H1 (cell line): ENCODE measurements around the gene PLXNA4. TPM values are rescaled to one million over a fixed set of nuclear protein-coding genes. Genes with fewer than 3 reads are reported as not detected.

Experiments used
- CTCF ChIA-PET: fragments of 300-600 bp; sonication (Branson Sonifier 250); formaldehyde crosslinking; loops from one replicate; lab custom pipeline; 2021; ENCODE audit not compliant: partially characterized antibody; lab: Charles Lee
- POLR2A ChIA-PET: fragments of 300-600 bp; sonication (Branson Sonifier 250); formaldehyde crosslinking; loops from one replicate; lab custom pipeline; 2021; ENCODE audit warnings: inconsistent platforms; ENCODE audit not compliant: partially characterized antibody; lab: Charles Lee
- DNase-seq, 2 experiments: peaks; one replicate each; pipeline versions ENCODE4 v3.0.0 to v3.0.0-alpha.2; 2010 to 2022; ENCODE audit warnings: low spot score in 2 of 2, low read depth in 1 of 2, mixed read lengths in 1 of 2
- FAIRE-seq: peaks from 2 replicates; lab custom pipeline; 2011; peaks lifted over from hg19 to GRCh38; lab: Jason Lieb, UNC
- H2AFZ ChIP-seq: 2 replicates; pipeline ENCODE4 v1.8.1; 2012; ENCODE audit warnings: low read length, inconsistent platforms
- H2AK5ac ChIP-seq: 2 replicates; pipeline ENCODE4 v1.6.1; 2013; ENCODE audit warnings: low read depth, low read length
- H2BK120ac ChIP-seq: replicated peaks from 2 replicates; pipeline ENCODE3; 2013; ENCODE audit warnings: low read depth, low read length, inconsistent platforms
- H2BK12ac ChIP-seq: 2 replicates; pipeline ENCODE4 v1.6.1; 2013; ENCODE audit warnings: low read depth, low read length
- H2BK15ac ChIP-seq: 2 replicates; pipeline ENCODE4 v1.6.1; 2013; ENCODE audit warnings: low read length
- H2BK20ac ChIP-seq: 2 replicates; pipeline ENCODE4 v1.6.1; 2013; ENCODE audit warnings: low read length
- H2BK5ac ChIP-seq: 2 replicates; pipeline ENCODE4 v1.6.1; 2013; ENCODE audit warnings: low read depth, low read length
- H3K14ac ChIP-seq: 2 replicates; pipeline ENCODE4 v1.6.1; 2013; ENCODE audit warnings: inconsistent platforms; ENCODE audit not compliant: insufficient read length
- H3K18ac ChIP-seq: 2 replicates; pipeline ENCODE4 v1.6.1; 2013; ENCODE audit warnings: low read length; ENCODE audit errors: extremely low read depth
- H3K23ac ChIP-seq: 2 replicates; pipeline ENCODE4 v1.6.1; 2013; ENCODE audit warnings: inconsistent platforms; ENCODE audit not compliant: insufficient read length
- H3K23me2 ChIP-seq: 2 replicates; pipeline ENCODE4 v1.6.1; 2013; ENCODE audit warnings: low read depth, low read length
- H3K27ac ChIP-seq: 2 replicates; pipeline ENCODE4 v1.6.1; 2011; ENCODE audit warnings: low read depth, low read length, inconsistent platforms
- H3K27me3 ChIP-seq, 4 experiments: replicated peaks in 1 of 4; 1 replicate in 1 of 4; 2 replicates in 3 of 4; pipeline versions ENCODE4 v1.6.1 to v1.8.1; 2011 to 2013; ENCODE audit warnings: low read length in 3 of 4, mild to moderate bottlenecking in 3 of 4, inconsistent platforms in 2 of 4, mixed read lengths in 2 of 4, moderate library complexity in 1 of 4; ENCODE audit not compliant: control insufficient read depth in 3 of 4, insufficient read depth in 3 of 4; ENCODE audit errors: extremely low read depth in 1 of 4
- H3K36me3 ChIP-seq, 4 experiments: 2 replicates each; pipeline versions ENCODE4 v1.6.1 to v1.8.1; 2011 to 2013; ENCODE audit warnings: mild to moderate bottlenecking in 4 of 4, low read length in 3 of 4, moderate library complexity in 2 of 4, control low read depth in 1 of 4, inconsistent platforms in 1 of 4; ENCODE audit not compliant: insufficient read depth in 4 of 4, control insufficient read depth in 2 of 4
- H3K4ac ChIP-seq: replicated peaks from 2 replicates; pipeline ENCODE3; 2013; ENCODE audit warnings: low read length, low read depth, mixed read lengths, inconsistent platforms; ENCODE audit not compliant: insufficient read length
- H3K4me1 ChIP-seq, 4 experiments: replicated peaks in 1 of 4; 1 replicate in 1 of 4; 2 replicates in 3 of 4; pipeline versions ENCODE4 v1.6.1 to v1.8.1; 2011 to 2013; ENCODE audit warnings: low read length in 3 of 4, inconsistent platforms in 2 of 4, mixed read lengths in 1 of 4; ENCODE audit not compliant: insufficient read depth in 4 of 4, control insufficient read depth in 3 of 4
- H3K4me2 ChIP-seq, 2 experiments: 2 replicates each; pipeline versions ENCODE4 v1.6.1 to v1.8.1; 2011 to 2013; ENCODE audit warnings: low read depth in 2 of 2, low read length in 2 of 2, control low read depth in 1 of 2, inconsistent platforms in 1 of 2, mild to moderate bottlenecking in 1 of 2; ENCODE audit not compliant: insufficient read depth in 1 of 2
- H3K4me3 ChIP-seq, 4 experiments: fragments of 200-600, 300-600 bp in 1 of 4; sonication (generic), shearing (Covaris generic), sonication (Bioruptor Twin) in 1 of 4; 2 replicates each; pipeline versions ENCODE4 v1.5.1 to v1.8.1; 2011 to 2016; ENCODE audit warnings: low read length in 4 of 4, low read depth in 3 of 4, control low read depth in 2 of 4, inconsistent platforms in 2 of 4, mild to moderate bottlenecking in 2 of 4, mixed read lengths in 1 of 4, moderate library complexity in 1 of 4; ENCODE audit not compliant: insufficient read depth in 2 of 4; ENCODE audit errors: extremely low read depth in 1 of 4
- H3K56ac ChIP-seq: replicated peaks from 2 replicates; pipeline ENCODE3; 2013; ENCODE audit warnings: low read depth, mild to moderate bottlenecking, mixed read lengths, low read length, inconsistent platforms; ENCODE audit not compliant: insufficient read length
- H3K79me1 ChIP-seq: 2 replicates; pipeline ENCODE4 v1.6.1; 2013; ENCODE audit warnings: low read depth, low read length, control low read depth
- H3K79me2 ChIP-seq, 2 experiments: 2 replicates each; pipeline versions ENCODE4 v1.6.1 to v1.8.1; 2012 to 2013; ENCODE audit warnings: low read length in 2 of 2, mild to moderate bottlenecking in 2 of 2, inconsistent platforms in 1 of 2; ENCODE audit not compliant: insufficient read depth in 2 of 2, control insufficient read depth in 1 of 2
- H3K9ac ChIP-seq, 4 experiments: replicated peaks in 1 of 4; 1 replicate in 1 of 4; 2 replicates in 3 of 4; pipeline versions ENCODE4 v1.6.1 to v1.8.1; 2011 to 2013; ENCODE audit warnings: low read depth in 3 of 4, low read length in 3 of 4, control low read depth in 2 of 4, mild to moderate bottlenecking in 2 of 4, moderate library complexity in 2 of 4, inconsistent platforms in 1 of 4; ENCODE audit errors: extremely low read depth in 1 of 4
- H3K9me3 ChIP-seq, 2 experiments: 2 replicates each; pipeline versions ENCODE4 v1.6.1 to v1.8.1; 2012 to 2013; ENCODE audit warnings: mild to moderate bottlenecking in 2 of 2, moderate library complexity in 2 of 2, control low read depth in 1 of 2, inconsistent platforms in 1 of 2, low read depth in 1 of 2, low read length in 1 of 2, mixed read lengths in 1 of 2; ENCODE audit not compliant: insufficient read depth in 2 of 2
- H4K20me1 ChIP-seq, 2 experiments: replicated peaks in 1 of 2; 2 replicates each; pipeline versions ENCODE3 to v1.8.1; 2011 to 2013; ENCODE audit warnings: inconsistent platforms in 2 of 2, low read length in 2 of 2, mild to moderate bottlenecking in 1 of 2; ENCODE audit not compliant: insufficient read depth in 2 of 2, control insufficient read depth in 1 of 2
- H4K5ac ChIP-seq: 2 replicates; pipeline ENCODE4 v1.6.1; 2013; ENCODE audit warnings: low read length, low read depth, mixed read lengths, inconsistent platforms; ENCODE audit not compliant: insufficient read length
- H4K8ac ChIP-seq: 2 replicates; pipeline ENCODE4 v1.8.0; 2013; ENCODE audit warnings: mild to moderate bottlenecking, moderate library complexity, low read length, inconsistent platforms; ENCODE audit not compliant: insufficient read depth; ENCODE audit errors: extremely low read depth
- H4K91ac ChIP-seq: replicated peaks from 2 replicates; pipeline ENCODE3; 2013; ENCODE audit warnings: low read length, mixed read lengths, inconsistent platforms; ENCODE audit not compliant: insufficient read length
- POLR2AphosphoS5 ChIP-seq: IDR thresholded peaks from 2 replicates; pipeline ENCODE4 v1.6.1; 2011; ENCODE audit warnings: low read depth, low read length
- WGBS, 2 experiments: shearing (Covaris generic) in 1 of 2; methylation state at CpG; one replicate each; pipeline versions ENCODE4 v1.1.6 to v1.1.7; 2013 to 2015; ENCODE audit warnings: low lambda C conversion rate in 2 of 2, mixed read lengths in 2 of 2, inconsistent platforms in 1 of 2, low coverage in 1 of 2, missing lambda C conversion rate in 1 of 2; ENCODE audit not compliant: insufficient replicate concordance in 2 of 2, insufficient coverage in 1 of 2, insufficient read length in 1 of 2; ENCODE audit errors: extremely low coverage in 1 of 2, missing lambda C conversion rate in 1 of 2; 5-methylcytosine and 5-hydroxymethylcytosine counted together
- polyA plus RNA-seq, 7 experiments: library from polyadenylated mRNA; depleted of rRNA in 3 of 7; stranded (reverse) in 5 of 7; unstranded in 2 of 7; fragments of >200 nt in 5 of 7; fragments of 200-250 nt in 2 of 7; gene quantifications; 1 replicate in 5 of 7; 2 replicates in 1 of 7; 4 replicates in 1 of 7; pipeline versions ENCODE4 v1.2.1 to v1.2.3, GENCODE V29; 2011 to 2013; ENCODE audit warnings: missing spikeins in 2 of 7, mixed read lengths in 2 of 7
- total RNA-seq: library from RNA; stranded (reverse); fragmentation: NEBNext Ultra II Directional; extraction: Animal tissue kit (Norgen Biotek cat#: 25700); gene quantifications from 2 replicates; pipeline ENCODE4 v1.2.1, GENCODE V29; 2021
- TF ChIP-seq, protein P1 (sequence below): IDR thresholded peaks from 2 replicates; pipeline ENCODE4 v1.6.1; 2012; ENCODE audit warnings: low read length, inconsistent platforms
- TF ChIP-seq, protein P2 (sequence below), 3 experiments: IDR thresholded peaks; 1 replicate in 2 of 3; 2 replicates in 1 of 3; pipeline versions ENCODE4 v1.5.1 to v1.6.1; 2011; ENCODE audit warnings: low read length in 3 of 3, mild to moderate bottlenecking in 3 of 3, inconsistent platforms in 2 of 3, low read depth in 1 of 3, moderate library complexity in 1 of 3; ENCODE audit not compliant: insufficient read depth in 1 of 3; ENCODE audit errors: control extremely low read depth in 1 of 3

PLXNA4 gene
- total and polyA plus RNA-seq, 2 of the 8 experiments (the other 6 are each of a cell fraction or from before 2014, with no cell fraction given), result 0.76 to 0.79 TPM

DNA sequence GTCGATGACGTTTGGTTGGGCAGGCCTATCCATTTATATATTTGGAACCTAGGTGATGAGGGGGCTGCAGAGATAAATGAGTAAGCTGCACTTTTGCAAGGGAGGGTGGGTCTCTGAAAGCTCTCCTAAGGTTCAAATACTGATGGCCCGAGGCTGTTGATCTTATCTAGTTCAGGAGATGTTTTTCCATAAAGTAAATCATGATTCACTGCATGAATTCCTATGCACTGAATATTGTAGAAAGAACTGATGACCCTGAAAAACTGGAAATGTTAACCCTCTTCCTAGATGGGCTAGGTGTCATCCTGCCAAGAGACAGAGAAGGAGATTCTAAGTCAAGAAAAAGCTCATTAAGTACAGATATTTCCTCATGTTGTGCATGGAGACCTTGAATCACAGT, 459.9 kb downstream of the PLXNA4 start:
- H3K14ac ChIP-seq, result no peak overlapping the region
- H2BK15ac ChIP-seq, result no peak overlapping the region
- H2AK5ac ChIP-seq, result no peak overlapping the region
- no peak overlapping the region for H3K4ac ChIP-seq
- ChIA-PET CTCF (no interaction called here), POLR2A (no interaction called here)
- no peak overlapping the region for H3K18ac ChIP-seq
- no peak overlapping the region for H2BK5ac ChIP-seq
- no peaks in the 10 kb centered on the region for H3K36me3 ChIP-seq
- H3K27ac ChIP-seq, result no peak overlapping the region
- no peak overlapping the region for H4K91ac ChIP-seq
- no peak overlapping the region for H3K4me3 ChIP-seq
- H3K4me2 ChIP-seq, result no peak overlapping the region
- no peak overlapping the region for H2BK20ac ChIP-seq
- H3K23me2 ChIP-seq, result no peaks in the 10 kb centered on the region
- H2BK12ac ChIP-seq, result no peak overlapping the region
- no peak overlapping the region for H2BK120ac ChIP-seq
- H3K79me2 ChIP-seq, result no peaks in the 10 kb centered on the region
- no peaks in the 10 kb centered on the region for H4K20me1 ChIP-seq
- no peak overlapping the region for H4K5ac ChIP-seq
- no peaks in the 10 kb centered on the region for H3K9me3 ChIP-seq
- H3K9ac ChIP-seq, result no peak overlapping the region
- 79% methylated on average over 3 of the region's 3 CpGs; no CpG with 5 or more reads in 1 of the 2 experiments for WGBS, 2 experiments
- H2AFZ ChIP-seq, result no peak overlapping the region
- no peak for FAIRE-seq
- H3K27me3 ChIP-seq, result no peaks in the 10 kb centered on the region
- H3K23ac ChIP-seq, result no peak overlapping the region
- no peak overlapping the region for H4K8ac ChIP-seq
- no peak overlapping the region for H3K56ac ChIP-seq
- DNase-seq, result no peak
- no peaks in the 10 kb centered on the region for H3K79me1 ChIP-seq
- peaks cover 0 to 4% (median under 1%) of the 10 kb centered on the region in 4 experiments; a peak in 2 of 7 replicates for H3K4me1 ChIP-seq
- TF ChIP-seq, protein P1, sequence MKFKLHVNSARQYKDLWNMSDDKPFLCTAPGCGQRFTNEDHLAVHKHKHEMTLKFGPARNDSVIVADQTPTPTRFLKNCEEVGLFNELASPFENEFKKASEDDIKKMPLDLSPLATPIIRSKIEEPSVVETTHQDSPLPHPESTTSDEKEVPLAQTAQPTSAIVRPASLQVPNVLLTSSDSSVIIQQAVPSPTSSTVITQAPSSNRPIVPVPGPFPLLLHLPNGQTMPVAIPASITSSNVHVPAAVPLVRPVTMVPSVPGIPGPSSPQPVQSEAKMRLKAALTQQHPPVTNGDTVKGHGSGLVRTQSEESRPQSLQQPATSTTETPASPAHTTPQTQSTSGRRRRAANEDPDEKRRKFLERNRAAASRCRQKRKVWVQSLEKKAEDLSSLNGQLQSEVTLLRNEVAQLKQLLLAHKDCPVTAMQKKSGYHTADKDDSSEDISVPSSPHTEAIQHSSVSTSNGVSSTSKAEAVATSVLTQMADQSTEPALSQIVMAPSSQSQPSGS, result no peak
- TF ChIP-seq, protein P2, sequence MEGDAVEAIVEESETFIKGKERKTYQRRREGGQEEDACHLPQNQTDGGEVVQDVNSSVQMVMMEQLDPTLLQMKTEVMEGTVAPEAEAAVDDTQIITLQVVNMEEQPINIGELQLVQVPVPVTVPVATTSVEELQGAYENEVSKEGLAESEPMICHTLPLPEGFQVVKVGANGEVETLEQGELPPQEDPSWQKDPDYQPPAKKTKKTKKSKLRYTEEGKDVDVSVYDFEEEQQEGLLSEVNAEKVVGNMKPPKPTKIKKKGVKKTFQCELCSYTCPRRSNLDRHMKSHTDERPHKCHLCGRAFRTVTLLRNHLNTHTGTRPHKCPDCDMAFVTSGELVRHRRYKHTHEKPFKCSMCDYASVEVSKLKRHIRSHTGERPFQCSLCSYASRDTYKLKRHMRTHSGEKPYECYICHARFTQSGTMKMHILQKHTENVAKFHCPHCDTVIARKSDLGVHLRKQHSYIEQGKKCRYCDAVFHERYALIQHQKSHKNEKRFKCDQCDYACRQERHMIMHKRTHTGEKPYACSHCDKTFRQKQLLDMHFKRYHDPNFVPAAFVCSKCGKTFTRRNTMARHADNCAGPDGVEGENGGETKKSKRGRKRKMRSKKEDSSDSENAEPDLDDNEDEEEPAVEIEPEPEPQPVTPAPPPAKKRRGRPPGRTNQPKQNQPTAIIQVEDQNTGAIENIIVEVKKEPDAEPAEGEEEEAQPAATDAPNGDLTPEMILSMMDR (IDR thresholded peaks at IDR 0.05; ENCODE audit: control extremely low read depth in 1 of 3, insufficient read depth in 1 of 3, low read depth in 1 of 3, low read length in 3 of 3), result no peak
- no peak for TF ChIP-seq POLR2AphosphoS5
